Measurements from ENCODE around the gene AHNAK. TPM values are rescaled to one million over a fixed set of nuclear protein-coding genes. Genes with fewer than 3 reads are reported as not detected.

The AHNAK gene
- polyA plus RNA-seq, 1 donor: 240 TPM

DNA sequence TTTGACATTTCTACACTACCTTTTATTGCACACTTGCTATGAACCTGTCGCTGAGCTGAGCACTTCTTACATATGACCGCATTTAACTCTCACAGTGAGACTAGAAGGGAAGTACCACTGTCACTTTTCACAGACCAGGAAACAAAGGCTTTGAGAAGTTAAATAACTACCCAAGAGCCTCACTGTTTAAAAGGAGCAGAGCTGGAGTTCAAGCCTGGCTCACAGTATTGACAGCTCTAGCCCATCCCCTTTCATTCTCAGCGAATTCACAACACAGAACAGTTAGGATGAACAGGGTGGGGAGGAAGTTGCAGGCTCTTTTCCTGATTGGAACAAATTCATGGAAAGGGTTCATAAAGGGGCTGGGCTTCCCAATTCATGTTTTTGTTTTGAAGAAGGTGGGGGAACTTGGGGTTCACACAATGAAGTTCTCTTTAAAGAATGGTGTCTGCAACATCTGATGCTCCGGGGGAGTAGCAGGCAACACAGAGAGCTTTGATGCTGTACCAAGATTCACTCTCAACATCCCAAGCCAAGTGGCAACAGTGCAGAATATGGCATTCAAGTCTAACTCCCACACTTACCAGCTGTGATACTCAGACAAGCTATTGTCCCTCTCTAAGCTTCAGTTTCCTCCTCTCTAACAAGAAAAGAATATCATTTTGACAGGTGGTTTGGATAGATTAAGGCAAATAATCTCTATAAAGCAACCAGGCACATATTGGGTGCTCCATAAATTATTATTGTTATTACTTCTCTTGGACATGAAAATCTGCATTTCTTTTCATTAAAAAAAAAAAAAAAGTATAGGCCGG is 110.6 kb downstream of the AHNAK start:
- DNase-seq (ENCODE audit: low read depth): no peak

DNA sequence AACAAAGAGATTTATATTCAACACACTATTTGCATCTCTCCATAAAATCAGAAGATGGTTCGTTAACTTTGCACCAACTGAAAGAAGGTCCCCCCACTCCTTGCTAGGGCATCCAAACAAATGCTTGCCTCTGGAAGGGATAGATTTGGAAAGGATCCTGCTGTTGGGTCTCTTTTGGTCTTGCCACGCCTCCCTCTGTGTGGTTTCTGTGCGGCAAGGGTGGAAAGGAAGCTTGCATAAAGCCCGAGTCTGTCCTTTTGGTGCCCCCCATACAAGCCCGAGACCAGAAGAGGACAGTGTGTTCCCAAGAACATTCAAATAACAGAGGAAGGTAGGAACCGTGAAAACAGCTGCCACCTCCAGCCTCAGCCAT is 112.7 kb downstream of the AHNAK start:
- DNase-seq (ENCODE audit: low read depth): no peak

DNA sequence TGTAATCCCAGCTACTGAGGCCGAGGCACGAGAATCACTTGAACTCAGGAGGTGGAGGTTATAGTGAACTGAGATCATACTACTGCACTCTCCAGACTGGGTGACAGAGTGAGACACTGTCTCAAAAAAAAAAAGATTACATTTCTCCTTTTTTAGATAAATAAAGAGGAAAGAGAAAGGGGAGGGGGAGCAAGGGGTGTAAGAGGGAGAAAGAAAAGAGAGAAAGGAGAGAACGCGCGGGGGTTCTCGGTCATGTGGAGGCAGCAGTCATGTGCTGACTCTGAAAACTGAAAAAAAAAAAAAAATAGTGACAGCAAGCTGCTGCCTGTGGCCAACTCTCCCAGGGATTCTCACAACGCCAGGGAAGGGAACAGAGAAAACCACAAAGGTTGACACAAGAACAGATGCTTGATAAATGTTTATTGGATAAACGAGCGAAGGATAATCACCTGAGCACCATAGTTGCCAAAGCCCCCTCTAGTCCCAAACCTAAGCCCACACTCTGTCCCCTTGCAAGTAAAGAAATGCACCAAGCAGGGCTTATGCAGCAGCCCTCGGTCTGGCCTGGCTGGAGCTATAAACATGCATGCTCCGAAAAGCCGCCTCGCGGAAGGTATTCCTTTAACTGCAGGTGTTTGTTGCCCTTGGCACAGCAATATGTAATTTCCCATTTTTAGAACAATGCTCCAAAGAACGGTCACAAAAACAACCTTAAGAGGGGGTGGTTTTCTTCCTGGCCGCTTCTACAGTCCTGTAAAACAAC is 113.3 kb downstream of the AHNAK start:
- DNase-seq (ENCODE audit: low read depth): no peak

GRCh38 chr11:62432695-62433094 is 113.9 kb downstream of the AHNAK start:
- DNase-seq (ENCODE audit: low read depth): no peak

- DNase-seq (ENCODE audit: low read depth): no peak
Measured at GRCh38 chr11:62431171-62431901, 115.3 kb downstream of the AHNAK start.

DNA sequence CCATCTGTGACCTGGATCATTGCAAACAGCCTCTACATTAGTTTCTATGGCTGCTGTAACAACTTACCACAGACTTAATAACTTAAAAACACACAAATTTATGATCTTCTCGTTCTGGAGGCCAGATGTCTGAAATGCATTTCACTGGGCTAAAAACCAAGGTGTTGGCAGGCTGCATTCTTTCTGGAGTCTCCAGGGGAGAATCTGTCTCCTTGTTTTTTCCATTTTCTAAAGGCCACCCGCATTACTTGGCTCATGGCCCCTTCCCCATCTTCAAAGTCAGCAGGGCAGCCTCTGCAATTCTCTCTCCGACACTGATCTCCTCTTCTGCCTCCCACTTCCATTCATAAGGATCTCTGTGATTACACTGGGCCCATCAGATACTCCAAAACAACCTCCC is 116.2 kb downstream of the AHNAK start:
- no peak for DNase-seq (ENCODE audit: low read depth)

DNA sequence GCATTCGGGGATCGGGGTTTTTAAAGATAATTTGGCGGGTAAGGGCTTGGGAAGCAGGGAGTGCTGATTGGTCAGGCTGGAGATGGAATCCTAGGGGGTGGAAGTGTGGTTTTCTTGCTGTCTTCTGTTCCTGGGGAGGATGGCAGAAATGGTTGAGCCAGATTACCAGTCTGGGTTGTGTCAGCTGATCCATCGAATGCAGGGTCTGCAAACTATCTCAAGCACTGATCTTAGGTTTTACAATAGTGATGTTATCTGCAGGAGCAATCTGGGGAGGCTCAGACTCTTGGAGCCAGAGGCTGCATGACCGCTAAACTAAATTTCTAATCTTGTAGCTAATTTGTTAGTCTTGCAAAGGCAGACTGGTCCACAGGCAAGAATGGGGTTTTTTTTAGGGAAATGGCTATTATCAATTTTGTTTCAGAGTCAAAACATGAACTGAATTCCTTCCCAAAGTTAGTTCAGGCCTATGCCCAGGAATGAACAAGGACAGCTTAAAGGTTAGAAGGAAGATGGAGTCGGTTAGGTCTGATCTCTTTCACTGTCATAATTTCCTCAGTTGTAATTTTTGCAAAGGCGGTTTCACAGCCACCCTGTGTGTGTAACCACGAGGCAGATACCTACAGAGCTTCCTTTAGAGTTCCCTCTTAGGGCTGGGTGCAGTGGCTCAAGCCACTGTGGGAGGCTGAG is 117.6 kb downstream of the AHNAK start:
- no peak for DNase-seq (ENCODE audit: low read depth)

- no peak for DNase-seq (ENCODE audit: low read depth)
Measured at GRCh38 chr11:62427630-62428233, 118.9 kb downstream of the AHNAK start.

GRCh38 chr11:62423012-62423411 is 123.6 kb downstream of the AHNAK start:
- no peak for DNase-seq (ENCODE audit: low read depth)

DNA sequence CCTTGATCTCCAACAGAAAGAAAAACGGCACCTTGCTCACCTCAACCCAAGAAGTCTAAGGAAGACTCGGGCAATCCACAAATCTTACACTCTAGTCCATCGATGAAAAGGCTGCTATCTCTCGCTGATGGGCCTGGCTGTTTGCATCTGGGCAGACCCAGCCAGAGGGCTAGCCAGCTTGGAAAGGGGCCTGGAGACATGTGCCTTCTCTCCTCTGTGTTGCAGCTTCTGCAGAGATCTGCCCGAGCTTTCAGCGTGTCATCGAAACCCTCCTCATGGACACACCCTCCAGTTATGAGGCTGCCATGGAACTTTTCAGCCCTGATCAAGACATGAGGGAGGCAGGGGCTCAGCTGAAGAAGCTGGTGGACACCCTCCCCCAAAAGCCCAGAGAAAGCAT is 124.6 kb downstream of the AHNAK start:
- no peak for DNase-seq (ENCODE audit: low read depth)

- DNase-seq (ENCODE audit: low read depth): no peak
Measured at GRCh38 chr11:62420882-62421281, 125.7 kb downstream of the AHNAK start.

DNA sequence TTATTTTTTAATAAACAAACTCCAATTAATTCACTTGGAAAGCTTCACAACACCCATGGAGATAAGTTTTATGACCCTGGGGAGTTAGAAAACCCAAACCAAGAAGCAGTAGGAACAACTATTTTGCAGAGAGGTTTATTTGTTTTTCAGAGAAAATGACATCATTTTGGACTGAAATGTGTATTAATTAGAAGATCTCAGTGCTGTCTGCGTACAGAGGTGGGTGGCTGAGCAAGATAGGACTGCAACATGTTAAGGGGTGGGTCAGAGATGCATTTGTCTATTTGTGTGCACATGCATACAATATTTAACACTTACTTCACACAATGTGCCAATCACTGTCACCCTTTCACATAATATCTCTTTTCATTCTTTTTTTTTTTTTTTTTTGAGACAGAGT is 126.7 kb downstream of the AHNAK start:
- no peak for DNase-seq (ENCODE audit: low read depth)

DNA sequence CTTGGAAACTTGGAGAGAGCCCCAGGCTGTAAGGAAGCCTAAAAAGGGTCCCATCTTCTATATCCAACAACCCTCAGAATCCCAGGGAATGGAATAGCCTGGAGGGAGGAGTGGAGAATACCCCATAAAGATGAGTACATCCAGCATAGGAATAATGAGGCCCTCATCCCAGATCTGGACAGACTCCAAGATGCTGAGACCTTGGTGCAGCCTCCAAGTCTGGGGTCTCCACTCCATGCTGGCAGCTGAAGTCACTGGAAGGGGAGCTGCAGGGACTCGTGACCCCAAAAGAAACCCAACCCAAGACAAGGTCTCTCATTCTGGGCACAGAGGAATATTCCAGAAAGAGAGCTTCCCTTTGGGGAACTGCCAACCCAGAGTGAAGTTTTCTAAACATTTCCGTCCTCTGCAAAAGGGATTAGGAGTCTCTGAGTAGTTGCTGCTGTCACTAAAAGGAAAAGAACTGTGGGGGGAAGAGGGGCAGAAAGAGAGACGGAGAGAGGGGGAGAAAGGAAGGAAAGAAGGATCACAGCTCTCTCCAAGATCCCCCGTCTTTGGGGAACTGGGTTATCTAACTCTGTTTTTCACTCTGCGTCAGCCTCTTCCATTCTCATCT is 127.2 kb downstream of the AHNAK start:
- DNase-seq (ENCODE audit: low read depth): no peak

DNA sequence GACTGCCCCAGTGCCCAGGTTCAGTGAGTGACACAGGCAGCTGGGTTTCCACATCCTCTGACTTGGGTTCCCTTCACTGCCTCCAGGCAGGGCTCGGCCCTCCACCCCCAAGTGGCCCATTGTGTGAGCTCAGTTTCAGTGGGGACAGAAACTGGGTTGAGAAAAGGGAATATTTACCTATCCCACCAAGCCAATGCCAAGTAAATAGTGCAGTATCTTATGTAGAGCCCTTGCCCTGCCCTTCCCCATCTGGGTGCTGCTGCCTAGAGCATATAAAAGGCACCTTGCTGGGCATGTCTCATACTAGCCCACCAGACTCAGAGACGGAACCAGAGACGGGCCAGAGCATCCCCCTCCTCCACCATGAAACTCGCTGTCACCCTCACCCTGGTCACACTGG is 127.9 kb downstream of the AHNAK start, which contains the start of gene SCGB1A1:
TSS of gene SCGB1A1 (plus strand) at position 301 of the 400 bp plus-strand sequence. CDS start at position 364, 63 bp downstream.
- no peak for DNase-seq (ENCODE audit: low read depth)

DNA sequence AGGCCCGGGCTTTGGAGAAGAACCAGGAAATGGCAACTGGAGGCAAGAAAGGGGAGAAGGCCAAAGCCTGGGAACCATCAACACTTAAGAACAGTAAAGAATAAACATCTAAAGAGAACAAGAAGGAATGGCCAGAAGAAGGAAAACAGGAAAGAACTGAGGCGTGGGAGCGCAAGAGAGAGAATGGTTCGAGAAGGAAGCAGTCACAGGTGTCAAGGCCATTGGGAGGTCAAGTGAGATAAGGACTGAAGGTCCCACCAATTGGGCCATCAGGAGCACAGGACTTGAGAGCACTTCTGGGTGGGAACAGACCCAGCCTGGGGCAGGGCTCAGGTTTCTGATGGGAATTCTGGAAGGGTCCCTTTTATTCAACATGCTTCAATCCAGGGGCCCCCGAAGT is 128.5 kb downstream of the AHNAK start:
- no peak for DNase-seq (ENCODE audit: low read depth)

DNA sequence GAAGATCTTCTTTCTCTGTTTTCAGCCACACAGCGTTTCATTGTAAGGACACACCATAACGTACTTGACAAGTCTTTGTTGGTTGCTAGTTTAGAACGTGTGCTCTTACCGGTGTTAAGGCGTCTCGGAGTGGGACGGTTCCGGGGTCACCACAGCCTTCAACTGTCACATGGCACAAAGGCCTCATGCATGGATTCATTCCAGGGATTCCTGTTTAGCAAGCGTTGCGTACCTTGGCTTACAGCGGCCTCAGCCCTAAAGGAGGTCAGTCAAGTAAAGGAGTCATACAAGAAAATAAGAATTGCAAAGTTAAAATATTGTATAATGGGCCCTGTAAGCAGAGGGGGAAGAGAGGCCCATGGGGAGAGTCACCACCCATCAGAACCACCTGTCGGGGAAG is 130.0 kb downstream of the AHNAK start:
- DNase-seq (ENCODE audit: low read depth): no peak

DNA sequence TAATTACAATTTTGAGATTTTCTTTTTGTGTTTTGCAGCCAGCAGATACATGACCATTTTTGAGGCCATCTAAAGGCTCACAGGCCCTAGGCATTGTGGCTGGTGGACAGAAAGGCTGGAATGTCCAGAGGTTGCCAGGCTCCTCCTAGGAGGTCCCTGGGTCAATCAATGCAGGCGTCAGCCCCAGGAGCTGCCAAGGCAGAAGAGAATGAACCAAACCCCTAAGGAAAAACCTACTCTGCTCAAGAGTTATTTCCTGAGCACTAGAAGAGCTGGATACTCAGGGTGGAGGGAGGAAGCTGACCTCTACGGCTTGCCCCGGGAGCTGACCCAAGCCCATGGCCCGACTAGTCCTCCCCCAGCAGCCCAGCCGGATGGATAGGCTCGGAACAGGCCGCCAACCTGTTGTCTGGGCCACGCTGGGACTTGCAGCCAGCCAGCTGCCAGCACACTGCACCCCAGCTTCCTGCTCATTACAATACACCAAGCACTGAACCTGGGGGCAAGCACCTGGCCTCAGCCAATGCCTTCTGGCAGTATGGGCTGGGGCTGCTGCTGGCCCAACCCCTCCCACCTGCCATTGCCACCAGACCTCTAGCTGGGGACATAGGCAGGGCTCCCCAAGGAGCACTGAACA is 133.4 kb downstream of the AHNAK start:
- DNase-seq (ENCODE audit: low read depth): no peak

- no peak for DNase-seq (ENCODE audit: low read depth)
Measured at GRCh38 chr11:62411524-62411923, 135.1 kb downstream of the AHNAK start.

- DNase-seq (ENCODE audit: low read depth): no peak
Measured at GRCh38 chr11:62410972-62411371, 135.6 kb downstream of the AHNAK start.

- no peak for DNase-seq (ENCODE audit: low read depth)
Measured at GRCh38 chr11:62409831-62410230, 136.8 kb downstream of the AHNAK start.
